A673 (cell line): ENCODE results near the gene TNS4. TPM values are rescaled to one million over a fixed set of nuclear protein-coding genes. Genes with fewer than 3 reads are reported as not detected.

Source experiments
- BruUV-seq: library from RNA; stranded (reverse); fragments of 400-500 nt; replicated peaks from 2 replicates; lab custom pipeline; 2021; lab: Mats Ljungman, UMichigan
- CTCF ChIA-PET: fragments of 300-600 bp; sonication (Branson Sonifier 250); formaldehyde crosslinking; loops from one replicate; lab custom pipeline; 2022; ENCODE audit warnings: antibody characterized with exemption; lab: Charles Lee
- POLR2A ChIA-PET: fragments of 300-600 bp; sonication (Branson Sonifier 250); formaldehyde crosslinking; loops from one replicate; lab custom pipeline; 2022; ENCODE audit warnings: antibody characterized with exemption; ENCODE audit not compliant: low non-redundant PET; lab: Charles Lee
- DNase-seq: peaks from one replicate; pipeline ENCODE4 v3.0.0-alpha.2; 2015; ENCODE audit warnings: low spot score
- H3K27ac ChIP-seq: fragments of 200-600 bp; sonication (generic); 2 replicates; pipeline ENCODE4 v1.5.1; 2016; ENCODE audit warnings: mixed run types, low read depth, mild to moderate bottlenecking, mixed read lengths, antibody characterized with exemption, low read length; ENCODE audit not compliant: poor library complexity, severe bottlenecking
- H3K27me3 ChIP-seq: fragments of 200-600 bp; sonication (generic); replicated peaks from 2 replicates; pipeline ENCODE4 v1.6.1; 2017; ENCODE audit warnings: mixed run types, low read depth, mild to moderate bottlenecking, mixed read lengths, antibody characterized with exemption, low read length; ENCODE audit not compliant: insufficient read depth, poor library complexity
- H3K36me3 ChIP-seq: fragments of 200-600 bp; sonication (generic); 2 replicates; pipeline ENCODE4 v1.6.1; 2016; ENCODE audit warnings: mixed run types, mild to moderate bottlenecking, mixed read lengths, antibody characterized with exemption, low read length; ENCODE audit not compliant: insufficient read depth, poor library complexity, severe bottlenecking
- H3K4me1 ChIP-seq: fragments of 200-600 bp; sonication (generic); 2 replicates; pipeline ENCODE4 v1.6.1; 2017; ENCODE audit warnings: mixed run types, mild to moderate bottlenecking, mixed read lengths, antibody characterized with exemption, low read length; ENCODE audit not compliant: insufficient read depth, poor library complexity, severe bottlenecking
- H3K4me3 ChIP-seq: fragments of 200-600 bp; sonication (generic); 2 replicates; pipeline ENCODE4 v1.5.1; 2016; ENCODE audit warnings: low read depth, mixed run types, mild to moderate bottlenecking, mixed read lengths, low read length; ENCODE audit not compliant: poor library complexity, severe bottlenecking
- H3K9me3 ChIP-seq: fragments of 200-600 bp; sonication (generic); 2 replicates; pipeline ENCODE4 v1.6.1; 2016; ENCODE audit warnings: mixed run types, low read depth, mild to moderate bottlenecking, mixed read lengths, antibody characterized with exemption, low read length; ENCODE audit not compliant: poor library complexity, severe bottlenecking
- CTCF ChIP-seq: fragments of 300-800, 200-600 bp; sonication (generic); conservative IDR thresholded peaks from 2 replicates; pipeline ENCODE4 v1.5.1; 2017; ENCODE audit warnings: low read depth, mild to moderate bottlenecking, antibody characterized with exemption, low read length, moderate library complexity, mixed read lengths
- EZH2 ChIP-seq: fragments of 200-600 bp; sonication (generic); IDR thresholded peaks from 2 replicates; pipeline ENCODE4 v1.6.1; 2017; ENCODE audit warnings: borderline replicate concordance, low read depth, mild to moderate bottlenecking, mixed read lengths, antibody characterized with exemption, low read length; ENCODE audit not compliant: poor library complexity, severe bottlenecking
- intact Hi-C: fragments of 100-400 bp; cut with micrococcal nuclease; formaldehyde crosslinking; loops from one replicate; pipeline ENCODE4 v1.10.0; 2022; ENCODE audit not compliant: unreplicated experiment
- total RNA-seq: library from RNA; stranded (reverse); gene quantifications from 2 replicates; pipeline ENCODE4 v1.2.3, GENCODE V29; 2021

The TNS4 gene
- total RNA-seq, 1 experiment from 2014 or later: not detected

GRCh38 chr17:40502716-40503115, 1.3 kb upstream of the TNS4 start:
- Histone ChIP-seq H3K27me3 (no peaks in the 10 kb centered on the region), H3K4me3 (no peak overlapping the region), H3K27ac (no peak overlapping the region), H3K36me3 (no peaks in the 10 kb centered on the region), H3K9me3 (no peaks in the 10 kb centered on the region), H3K4me1 (no peaks in the 10 kb centered on the region)
- intact Hi-C loops: no loop called here
- no peak for TF ChIP-seq CTCF
- no peak for TF ChIP-seq EZH2
- no TSS peak for BruUV-seq
- ChIA-PET CTCF (no interaction called here), POLR2A (no interaction called here)
- DNase-seq: no peak

- Histone ChIP-seq H3K27ac (no peak overlapping the region), H3K27me3 (no peaks in the 10 kb centered on the region), H3K9me3 (no peaks in the 10 kb centered on the region), H3K4me3 (no peak overlapping the region), H3K36me3 (no peaks in the 10 kb centered on the region), H3K4me1 (no peaks in the 10 kb centered on the region)
- CTCF ChIA-PET: no interaction called here
- POLR2A ChIA-PET: no interaction called here
- TF ChIP-seq CTCF (no peak), EZH2 (no peak)
- DNase-seq: no peak
- intact Hi-C loops: no loop called here
- BruUV-seq: no TSS peak
Observed at GRCh38 chr17:40500709-40501108, 714 bp downstream of the TNS4 start.

GRCh38 chr17:40500190-40500589, 1.2 kb downstream of the TNS4 start:
- CTCF ChIA-PET: no interaction called here
- Histone ChIP-seq H3K4me1 (no peaks in the 10 kb centered on the region), H3K27me3 (no peaks in the 10 kb centered on the region), H3K9me3 (no peaks in the 10 kb centered on the region), H3K27ac (no peak overlapping the region), H3K36me3 (no peaks in the 10 kb centered on the region), H3K4me3 (no peak overlapping the region)
- DNase-seq: no peak
- POLR2A ChIA-PET: no interaction called here
- intact Hi-C loops: no loop called here
- TF ChIP-seq CTCF (no peak), EZH2 (no peak)
- BruUV-seq: no TSS peak
